Ishikawa (cell line): Measurements from ENCODE around the gene GLE1.

Experiments
- CEBPB ChIP-seq: IDR thresholded peaks from 2 replicates; pipeline ENCODE4 v1.6.1; 2012
- CREB1 ChIP-seq: IDR thresholded peaks from 2 replicates; pipeline ENCODE4 v1.6.1; 2012; ENCODE audit warnings: low read depth
- EGR1 ChIP-seq: IDR thresholded peaks from 2 replicates; pipeline ENCODE4 v1.6.1; 2012
- EP300 ChIP-seq: IDR thresholded peaks from 2 replicates; pipeline ENCODE4 v1.6.1; 2012; ENCODE audit warnings: borderline replicate concordance
- FOXM1 ChIP-seq: IDR thresholded peaks from 2 replicates; pipeline ENCODE4 v1.6.1; 2012; ENCODE audit warnings: low read depth, borderline replicate concordance
- MAX ChIP-seq: IDR thresholded peaks from 2 replicates; pipeline ENCODE4 v1.6.1; 2012
- NFIC ChIP-seq: IDR thresholded peaks from 2 replicates; pipeline ENCODE4 v1.6.1; 2012
- RAD21 ChIP-seq: IDR thresholded peaks from 2 replicates; pipeline ENCODE4 v1.6.1; 2012; ENCODE audit warnings: low read depth
- REST ChIP-seq: IDR thresholded peaks from 2 replicates; pipeline ENCODE4 v1.6.1; 2012; ENCODE audit warnings: low read depth, mild to moderate bottlenecking
- TAF1 ChIP-seq: IDR thresholded peaks from 2 replicates; pipeline ENCODE4 v1.6.1; 2012; ENCODE audit warnings: low read depth, mild to moderate bottlenecking
- TCF12 ChIP-seq: IDR thresholded peaks from 2 replicates; pipeline ENCODE4 v1.6.1; 2012; ENCODE audit warnings: low read depth
- TEAD4 ChIP-seq: IDR thresholded peaks from 2 replicates; pipeline ENCODE4 v1.6.1; 2012
- USF1 ChIP-seq: IDR thresholded peaks from 2 replicates; pipeline ENCODE4 v1.6.1; 2012
- YY1 ChIP-seq: IDR thresholded peaks from 2 replicates; pipeline ENCODE4 v1.6.1; 2012; ENCODE audit warnings: low read depth
- ZBTB7A ChIP-seq: IDR thresholded peaks from 2 replicates; pipeline ENCODE4 v1.6.1; 2012; ENCODE audit warnings: low read depth

The GLE1 gene

GRCh38 chr9:128481561-128481960, 23.0 kb upstream of the GLE1 start:
- TF ChIP-seq ZBTB7A = no peak
- no peak for TF ChIP-seq CREB1
- no peak for TF ChIP-seq EGR1
- no peak for TF ChIP-seq USF1
- TF ChIP-seq NFIC = no peak
- no peak for TF ChIP-seq TAF1
- TF ChIP-seq MAX = no peak
- no peak for TF ChIP-seq TCF12
- no peak for TF ChIP-seq YY1
- TF ChIP-seq FOXM1 = no peak
- TF ChIP-seq TEAD4 = no peak
- no peak for TF ChIP-seq CEBPB
- TF ChIP-seq RAD21 = no peak
- no peak for TF ChIP-seq REST
- TF ChIP-seq EP300 = no peak

GRCh38 chr9:128482186-128482585, 22.3 kb upstream of the GLE1 start:
- TF ChIP-seq YY1 (no peak), ZBTB7A (no peak), USF1 (no peak), CEBPB (no peak), NFIC (no peak), FOXM1 (no peak), MAX (no peak), TCF12 (no peak), TEAD4 (no peak), TAF1 (no peak), CREB1 (no peak), EGR1 (no peak), REST (no peak), EP300 (no peak), RAD21 (no peak)

- no peak for TF ChIP-seq USF1
- TF ChIP-seq EGR1 = no peak
- TF ChIP-seq REST = no peak
- no peak for TF ChIP-seq FOXM1
- no peak for TF ChIP-seq EP300
- no peak for TF ChIP-seq TAF1
- no peak for TF ChIP-seq TCF12
- TF ChIP-seq ZBTB7A = no peak
- no peak for TF ChIP-seq RAD21
- TF ChIP-seq YY1 = no peak
- TF ChIP-seq MAX = no peak
- TF ChIP-seq CEBPB = no peak
- no peak for TF ChIP-seq TEAD4
- no peak for TF ChIP-seq NFIC
- TF ChIP-seq CREB1 = no peak
Measured at GRCh38 chr9:128484686-128485413, 19.7 kb upstream of the GLE1 start.

- TF ChIP-seq TCF12 (no peak), FOXM1 (no peak), TAF1 (no peak), YY1 (no peak), EGR1 (no peak), CEBPB (no peak), MAX (no peak), CREB1 (no peak), ZBTB7A (no peak), EP300 (no peak), TEAD4 (no peak), REST (no peak), NFIC (no peak), RAD21 (no peak), USF1 (no peak)
Measured at GRCh38 chr9:128485414-128485855, 19.1 kb upstream of the GLE1 start.
